Measurements from ENCODE around the gene FBXO5.

- TF ChIP-seq, protein P1, sequence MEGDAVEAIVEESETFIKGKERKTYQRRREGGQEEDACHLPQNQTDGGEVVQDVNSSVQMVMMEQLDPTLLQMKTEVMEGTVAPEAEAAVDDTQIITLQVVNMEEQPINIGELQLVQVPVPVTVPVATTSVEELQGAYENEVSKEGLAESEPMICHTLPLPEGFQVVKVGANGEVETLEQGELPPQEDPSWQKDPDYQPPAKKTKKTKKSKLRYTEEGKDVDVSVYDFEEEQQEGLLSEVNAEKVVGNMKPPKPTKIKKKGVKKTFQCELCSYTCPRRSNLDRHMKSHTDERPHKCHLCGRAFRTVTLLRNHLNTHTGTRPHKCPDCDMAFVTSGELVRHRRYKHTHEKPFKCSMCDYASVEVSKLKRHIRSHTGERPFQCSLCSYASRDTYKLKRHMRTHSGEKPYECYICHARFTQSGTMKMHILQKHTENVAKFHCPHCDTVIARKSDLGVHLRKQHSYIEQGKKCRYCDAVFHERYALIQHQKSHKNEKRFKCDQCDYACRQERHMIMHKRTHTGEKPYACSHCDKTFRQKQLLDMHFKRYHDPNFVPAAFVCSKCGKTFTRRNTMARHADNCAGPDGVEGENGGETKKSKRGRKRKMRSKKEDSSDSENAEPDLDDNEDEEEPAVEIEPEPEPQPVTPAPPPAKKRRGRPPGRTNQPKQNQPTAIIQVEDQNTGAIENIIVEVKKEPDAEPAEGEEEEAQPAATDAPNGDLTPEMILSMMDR (IDR thresholded peaks at IDR 0.05; ENCODE audit: low read depth, low read length, missing input control), result no peak
- TF ChIP-seq JUND (IDR thresholded peaks at IDR 0.05) (no peak), RAD21 (IDR thresholded peaks at IDR 0.05) (no peak), EGR1 (IDR thresholded peaks at IDR 0.05; ENCODE audit: low read depth in 2 of 2) (no peak), SP1 (IDR thresholded peaks at IDR 0.05) (no peak)
Measured at GRCh38 chr6:152941746-152942145, 41.1 kb downstream of the FBXO5 start.
